ENCODE measurements around the gene APH1A.
"Not testable (repeated sequence)": the region's sequence is repeated elsewhere in the genome, so short reads cannot be mapped to it uniquely, and the experiment has no call there.

APH1A gene

DNA sequence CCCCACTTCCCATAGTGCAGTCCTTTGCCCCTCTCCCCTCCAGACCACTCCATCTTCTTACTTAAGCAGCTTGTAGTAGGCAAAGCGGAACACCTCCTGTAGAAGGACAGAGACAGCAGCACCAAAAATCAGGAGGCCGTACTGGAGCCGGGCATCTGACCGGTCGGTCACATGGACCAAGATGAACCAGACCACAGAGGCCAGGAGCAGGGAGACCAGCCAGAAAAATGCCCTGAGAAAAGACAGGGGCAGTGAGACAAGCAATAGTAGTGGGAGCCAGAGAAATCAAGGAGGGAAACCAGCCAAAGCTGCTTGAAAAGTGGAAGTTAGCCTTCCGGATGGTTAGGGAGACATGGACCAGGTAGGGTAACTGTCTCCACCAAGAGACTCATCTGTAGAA lies 920 bp downstream of the APH1A start:
- no peak for FAIRE-seq

DNA sequence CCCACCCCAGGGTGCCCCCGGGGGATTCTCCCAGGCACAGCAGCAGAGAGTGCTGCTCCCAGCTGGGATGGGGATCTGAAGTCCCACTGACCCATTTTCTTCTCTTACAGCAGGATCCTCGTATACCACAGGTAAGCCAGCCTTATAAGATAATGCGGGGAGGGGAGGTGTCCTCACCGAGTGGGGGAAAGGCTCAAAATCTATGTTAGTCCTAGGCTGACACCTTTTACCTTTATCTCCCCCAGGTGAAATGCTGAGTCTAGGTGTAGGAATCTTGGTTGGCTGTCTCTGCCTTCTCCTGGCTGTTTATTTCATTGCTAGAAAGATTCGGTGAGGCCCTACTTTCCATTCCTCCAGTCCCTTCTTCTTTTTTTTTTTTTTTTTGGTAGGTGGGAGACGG lies 5.3 kb downstream of the APH1A start:
- no peak for FAIRE-seq

DNA sequence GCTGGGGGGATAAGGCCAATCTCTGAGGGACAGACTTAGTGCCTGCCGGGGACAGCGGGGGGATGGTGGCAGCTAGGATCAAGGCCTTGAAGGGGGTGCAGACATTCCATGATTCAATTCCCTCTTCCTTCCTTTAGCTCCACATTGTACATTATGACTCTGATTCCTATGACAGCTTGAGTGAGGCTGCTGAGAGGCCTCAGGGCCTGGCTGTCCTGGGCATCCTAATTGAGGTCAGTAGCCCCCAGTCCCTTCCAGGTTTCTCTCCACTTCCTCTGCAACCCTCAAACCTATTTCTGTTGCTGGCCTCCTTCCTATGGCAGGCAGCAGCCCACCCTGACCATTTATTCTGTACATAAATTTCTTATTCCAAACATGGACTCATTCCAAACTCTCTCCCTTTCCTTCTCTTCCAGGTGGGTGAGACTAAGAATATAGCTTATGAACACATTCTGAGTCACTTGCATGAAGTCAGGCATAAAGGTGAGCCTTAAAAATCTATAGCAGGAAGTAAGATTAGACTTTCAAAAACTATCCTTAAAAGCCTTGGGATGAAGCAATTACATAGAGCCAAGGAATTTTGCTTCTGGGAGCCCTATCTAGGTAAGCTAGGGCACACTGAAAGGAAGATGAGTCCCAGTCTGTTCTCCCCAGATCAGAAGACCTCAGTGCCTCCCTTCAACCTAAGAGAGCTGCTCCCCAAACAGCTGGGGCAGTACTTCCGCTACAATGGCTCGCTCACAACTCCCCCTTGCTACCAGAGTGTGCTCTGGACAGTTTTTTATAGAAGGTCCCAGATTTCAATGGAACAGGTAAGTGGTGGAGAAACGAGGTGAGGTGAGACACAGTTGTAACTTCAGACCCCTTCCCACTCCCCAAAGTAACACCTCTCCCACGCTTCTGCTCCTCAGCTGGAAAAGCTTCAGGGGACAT lies 6.2 kb downstream of the APH1A start:
- no peak for FAIRE-seq

DNA sequence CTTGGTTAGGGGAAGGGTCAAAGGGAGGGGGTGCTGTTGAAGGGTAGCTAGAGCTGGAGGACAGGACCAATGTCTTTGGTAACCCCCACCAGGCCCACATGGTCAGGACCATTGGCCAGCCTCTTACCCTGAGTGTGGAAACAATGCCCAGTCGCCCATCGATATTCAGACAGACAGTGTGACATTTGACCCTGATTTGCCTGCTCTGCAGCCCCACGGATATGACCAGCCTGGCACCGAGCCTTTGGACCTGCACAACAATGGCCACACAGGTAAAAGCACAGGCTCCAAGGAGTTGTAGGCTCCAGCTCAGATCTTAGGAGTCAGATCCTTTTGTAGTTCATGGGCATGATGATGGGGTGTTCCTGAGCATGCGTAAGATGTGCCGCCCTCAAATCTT lies 7.4 kb downstream of the APH1A start:
- FAIRE-seq = no peak

DNA sequence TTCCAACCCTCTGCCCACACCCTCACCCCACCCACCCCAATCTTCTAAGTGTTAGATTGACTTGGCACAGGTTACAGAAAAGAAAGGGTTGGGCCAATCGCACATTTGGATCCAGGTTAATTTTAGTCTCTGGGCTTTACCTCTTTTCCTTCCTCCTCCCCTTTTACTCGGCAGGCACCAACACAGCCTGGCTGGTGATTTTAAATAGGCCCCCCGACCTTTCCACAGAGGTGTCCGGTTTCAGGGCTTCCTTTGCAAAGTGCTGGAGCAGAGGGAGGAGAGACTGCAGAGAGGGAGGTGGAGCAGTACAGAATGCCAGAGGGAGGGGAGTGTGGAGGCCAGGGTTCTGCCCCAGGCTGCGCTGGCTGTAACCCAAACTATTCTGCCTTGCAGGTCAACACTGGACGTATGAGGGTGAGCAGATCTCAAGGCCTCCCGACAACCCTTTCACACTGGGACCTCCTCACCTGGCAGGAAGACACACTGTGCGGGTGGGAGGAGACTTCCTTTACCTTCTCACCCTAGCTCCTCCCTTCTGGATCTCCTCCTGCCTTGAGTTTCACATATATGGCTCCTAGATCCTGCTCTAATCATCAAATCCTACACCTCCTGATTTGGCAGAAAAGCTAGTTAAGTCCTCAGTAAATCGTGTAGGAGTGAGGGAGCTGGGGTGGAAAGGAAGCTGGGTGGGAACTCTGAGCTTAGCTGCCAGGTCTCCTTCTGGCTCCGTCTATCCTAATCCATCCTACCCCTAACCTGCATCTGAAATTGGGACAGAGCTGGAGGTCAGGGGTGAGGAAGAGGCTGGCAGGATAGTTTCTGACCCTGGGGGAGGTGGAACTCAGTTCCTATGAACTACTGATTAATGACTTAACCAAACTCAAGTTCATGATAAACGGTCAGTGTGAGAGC lies 8.8 kb downstream of the APH1A start:
- peak; percentile 88 for FAIRE-seq

DNA sequence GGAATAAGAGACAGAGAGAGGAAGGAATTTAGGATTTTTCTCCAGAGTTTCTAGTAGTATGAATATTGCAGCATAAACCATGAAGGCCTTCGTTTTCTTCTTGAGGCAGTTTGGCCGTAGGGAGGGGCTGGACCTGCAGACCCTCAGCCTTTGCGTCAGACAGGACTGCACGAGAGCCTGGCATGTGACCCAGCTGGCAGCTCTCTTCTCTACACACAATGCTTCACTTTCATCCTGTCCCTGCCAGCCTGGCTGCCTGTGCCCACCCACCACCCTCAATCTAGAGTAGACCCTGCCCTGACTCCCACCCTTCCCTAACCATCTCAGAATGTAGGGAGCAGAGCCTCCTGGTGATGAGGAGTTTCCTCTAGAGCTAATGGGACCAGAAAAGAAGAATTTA lies 9.6 kb downstream of the APH1A start:
- FAIRE-seq = no peak

DNA sequence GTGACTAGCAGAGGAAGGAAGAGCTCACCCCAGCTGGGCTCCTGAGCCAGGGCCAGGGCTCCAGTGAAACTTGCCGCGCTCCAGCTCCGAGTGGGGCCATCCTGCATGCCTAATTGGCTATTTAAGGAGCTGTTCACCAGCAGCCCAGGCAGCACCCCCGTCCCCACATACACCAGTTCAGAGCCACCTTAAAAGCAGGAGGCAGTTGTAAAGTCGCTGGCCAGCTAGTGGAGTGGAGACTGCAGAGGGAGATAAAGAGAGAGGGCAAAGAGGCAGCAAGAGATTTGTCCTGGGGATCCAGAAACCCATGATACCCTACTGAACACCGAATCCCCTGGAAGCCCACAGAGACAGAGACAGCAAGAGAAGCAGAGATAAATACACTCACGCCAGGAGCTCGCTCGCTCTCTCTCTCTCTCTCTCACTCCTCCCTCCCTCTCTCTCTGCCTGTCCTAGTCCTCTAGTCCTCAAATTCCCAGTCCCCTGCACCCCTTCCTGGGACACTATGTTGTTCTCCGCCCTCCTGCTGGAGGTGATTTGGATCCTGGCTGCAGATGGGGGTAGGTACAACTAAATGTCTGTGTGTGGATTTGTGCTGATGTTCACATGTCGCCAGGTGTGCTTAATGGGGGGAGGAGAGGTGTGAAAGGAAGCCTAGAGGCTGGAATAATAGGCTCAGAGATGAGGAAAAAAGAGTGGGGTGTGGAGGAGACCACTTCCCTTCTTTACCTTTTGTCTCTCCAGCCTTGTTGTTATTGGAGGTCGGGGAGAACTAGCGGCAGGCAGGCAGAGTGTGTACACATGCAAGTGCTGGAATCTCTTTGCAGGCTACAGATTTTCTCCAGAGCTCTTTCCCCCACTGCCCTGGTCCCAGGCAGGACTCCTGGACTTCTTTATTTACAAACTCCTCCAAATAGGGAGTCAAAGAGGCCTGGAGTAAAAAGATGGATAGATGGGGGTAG lies 10.9 kb downstream of the APH1A start, which contains the start of gene CA14:
TSS of gene CA14 (plus strand) at position 151 of the 962 bp plus-strand sequence. CDS start at position 506, 355 bp downstream.
- peak; percentile 67 for FAIRE-seq

DNA sequence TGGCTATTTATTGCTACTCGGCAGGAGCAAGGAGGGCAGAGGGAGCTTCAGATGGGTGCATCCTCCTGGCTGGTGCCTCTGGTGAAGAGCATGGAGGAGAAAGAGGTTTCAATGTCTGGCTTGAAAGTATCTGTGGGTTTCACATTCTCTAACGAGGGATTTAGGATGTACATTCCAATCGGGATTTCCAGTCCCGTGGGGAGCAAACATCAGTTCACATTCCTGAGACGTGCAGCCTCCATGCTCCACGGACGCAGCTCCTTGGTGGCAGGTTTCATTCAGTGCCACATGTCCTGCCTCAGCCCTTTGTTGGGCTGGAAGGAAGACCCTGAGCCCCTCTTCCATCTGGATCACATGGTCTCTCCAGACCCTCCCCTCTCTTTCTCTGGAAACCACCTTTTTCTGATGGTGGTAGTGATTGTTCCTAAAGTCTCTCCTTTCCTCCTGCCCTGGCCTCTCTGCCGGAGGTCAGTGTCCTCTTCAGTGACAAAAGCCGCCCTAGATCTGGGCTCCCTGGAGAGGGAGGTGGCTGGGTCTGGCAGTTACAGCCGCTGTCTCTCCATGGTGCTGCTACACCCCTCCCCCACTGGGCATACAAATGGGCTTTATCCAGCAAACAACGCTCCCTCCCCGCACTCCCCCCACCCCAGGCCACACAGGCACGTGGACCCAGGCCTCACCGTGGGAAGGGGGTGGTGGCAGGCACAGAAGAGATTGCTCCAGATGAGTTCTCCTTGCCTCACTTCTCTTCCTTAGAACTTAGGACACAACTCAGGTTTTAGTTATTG lies 12.1 kb downstream of the APH1A start:
- no peak for FAIRE-seq

DNA sequence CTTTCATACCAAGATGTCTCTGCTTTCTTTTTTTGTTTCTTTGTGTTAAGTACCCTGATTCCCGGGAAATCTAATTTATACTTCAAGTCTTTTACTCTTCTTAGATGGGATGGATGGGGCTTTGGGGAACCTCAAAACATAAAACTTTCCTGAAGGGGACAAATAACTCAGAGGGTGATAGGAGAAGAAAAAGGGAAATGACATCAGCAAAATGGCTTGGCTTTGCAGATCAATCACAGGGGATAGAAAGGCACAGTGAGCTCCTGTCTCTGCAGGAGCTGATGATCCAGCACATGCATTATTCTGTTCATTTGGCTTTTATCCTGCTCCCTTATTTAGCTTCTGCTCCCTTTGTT lies 12.6 kb downstream of the APH1A start:
- FAIRE-seq = no peak

DNA sequence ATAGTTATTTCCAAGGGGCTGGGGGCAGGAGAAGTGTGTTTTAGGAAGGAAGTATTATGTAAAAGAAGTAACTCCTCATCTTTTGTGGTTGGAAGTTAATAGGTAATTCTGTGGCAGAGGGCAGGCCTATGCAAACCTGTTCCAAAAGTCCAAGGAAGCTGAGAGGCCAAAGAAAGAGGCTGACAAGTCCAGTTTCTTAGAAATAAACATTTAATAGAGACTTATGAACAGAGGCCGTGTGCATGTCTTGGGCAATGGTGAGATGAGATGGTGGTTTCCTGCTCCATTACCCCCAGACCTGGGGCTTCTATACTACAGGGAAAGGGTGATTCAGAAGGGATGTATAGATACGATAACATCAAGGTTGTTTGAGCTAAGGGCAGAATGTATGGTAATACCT lies 18.9 kb downstream of the APH1A start:
- no peak for FAIRE-seq

DNA sequence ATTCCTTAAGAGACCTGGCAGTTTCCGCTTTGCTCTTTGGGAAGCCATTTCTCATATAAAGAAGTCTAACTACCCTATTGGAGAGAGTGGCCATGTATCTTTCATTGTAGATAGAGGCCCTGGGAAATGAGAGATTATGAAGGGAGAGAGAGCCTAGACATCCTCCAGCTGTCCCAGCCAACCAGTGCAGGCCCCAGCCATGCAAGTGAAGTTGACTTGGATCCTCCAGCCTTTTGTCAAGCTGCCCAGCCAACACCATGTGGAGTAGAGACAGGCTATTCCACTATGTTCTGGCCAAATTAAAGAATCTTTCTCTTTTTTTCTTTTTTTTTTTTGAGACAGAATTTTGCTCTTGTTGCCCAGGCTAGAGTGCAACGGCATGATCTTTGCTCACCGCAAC lies 25.8 kb downstream of the APH1A start:
- FAIRE-seq = no peak

DNA sequence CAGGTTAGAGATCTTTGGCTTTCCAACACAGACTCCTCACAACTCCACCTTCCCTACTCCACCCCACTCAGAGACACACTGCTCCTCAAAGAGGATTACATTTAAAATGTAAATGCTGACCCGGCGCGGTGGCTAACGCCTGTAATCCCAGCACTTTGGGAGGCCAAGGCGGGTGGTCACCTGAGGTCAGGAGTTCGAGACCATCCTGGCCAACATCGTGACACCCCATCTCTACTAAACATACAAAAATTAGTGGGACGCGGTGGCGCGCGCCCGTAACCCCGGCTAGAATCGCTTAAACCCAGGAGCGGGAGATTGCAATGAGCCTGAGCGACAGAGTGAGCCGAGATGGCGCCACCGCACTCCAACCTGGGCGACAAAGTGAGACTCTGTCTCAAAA lies 31.1 kb downstream of the APH1A start:
- no peak for FAIRE-seq

DNA sequence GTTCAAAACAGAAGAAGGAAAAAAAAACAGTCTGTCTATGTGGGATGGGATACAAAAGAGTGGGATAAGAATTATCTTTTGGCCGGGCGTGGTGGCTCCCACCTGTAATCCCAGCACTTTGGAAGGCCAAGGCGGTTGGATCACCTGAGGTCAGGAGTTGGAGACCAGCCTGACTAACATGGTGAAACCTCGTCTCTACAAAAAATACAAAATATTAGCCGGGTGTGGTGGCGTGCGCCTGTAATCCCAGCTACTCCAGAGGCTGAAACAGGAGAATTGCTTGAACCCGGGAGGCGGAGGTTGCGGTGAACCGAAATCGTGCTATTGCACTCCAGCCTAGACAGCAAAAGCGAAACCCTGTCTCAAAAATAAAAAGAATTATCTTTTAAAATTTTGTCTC lies 31.6 kb downstream of the APH1A start:
- FAIRE-seq = not testable (repeated sequence)

DNA sequence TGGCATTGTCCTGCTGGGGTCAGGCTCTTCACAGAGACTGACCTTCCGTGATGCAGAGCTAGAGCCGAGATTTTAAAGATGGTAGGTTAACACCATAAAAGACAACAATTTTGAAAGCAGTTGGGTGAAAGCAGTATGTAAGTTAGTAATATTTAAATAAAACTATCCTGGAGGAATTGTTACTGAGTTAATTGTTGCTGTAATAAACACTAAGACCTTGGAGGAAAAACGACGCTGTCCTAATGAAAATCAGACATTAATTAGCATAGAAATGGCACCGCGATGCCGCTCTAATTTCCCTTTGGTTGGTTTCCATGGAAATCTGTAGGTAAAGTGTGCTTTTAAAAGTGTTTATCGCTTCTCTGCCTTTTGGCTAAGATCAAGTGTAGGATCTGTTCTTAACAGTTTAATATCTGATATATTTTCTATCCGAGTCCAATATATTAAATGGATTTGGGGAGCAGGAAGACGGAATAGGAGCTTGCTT lies 32.2 kb downstream of the APH1A start:
- FAIRE-seq = no peak

DNA sequence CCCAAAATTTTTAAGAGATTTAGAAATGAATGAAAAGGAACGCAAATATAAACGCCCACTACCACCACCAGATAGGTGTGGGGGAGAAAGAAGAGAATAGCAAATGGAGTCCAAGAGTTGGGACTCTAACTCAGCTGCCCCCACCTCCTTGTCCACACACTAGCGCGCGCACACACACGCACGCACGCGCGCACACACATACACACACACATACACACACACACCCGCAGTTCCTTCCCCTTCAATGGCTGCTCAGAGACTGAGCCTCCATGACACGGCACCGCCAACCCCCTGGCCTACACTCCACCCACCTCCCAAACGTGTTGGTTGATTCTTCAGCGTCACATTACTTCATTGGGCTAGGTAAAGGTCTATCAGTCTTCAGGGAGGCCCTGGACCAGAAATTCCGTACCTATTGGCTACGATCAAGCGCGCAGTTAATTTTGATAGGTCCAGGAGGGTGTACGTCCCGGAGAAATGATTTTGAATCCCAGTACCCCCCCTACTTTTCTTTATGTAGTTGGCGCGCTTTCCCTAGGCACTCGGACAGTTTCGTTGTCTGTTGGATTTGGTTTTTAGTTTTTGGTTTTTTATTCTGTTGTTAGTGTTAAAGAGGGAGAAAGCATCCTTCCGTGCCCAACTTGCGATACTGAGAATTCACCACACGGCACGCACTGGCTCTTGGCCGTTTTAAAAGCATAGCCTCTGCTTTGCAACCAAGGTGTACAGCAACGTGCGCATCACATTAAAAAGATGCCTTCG lies 32.8 kb downstream of the APH1A start, which contains the start of gene ANP32E:
TSS of gene ANP32E (minus strand) at position 261 of the 762 bp plus-strand sequence. CDS start 326 bp downstream, outside the sequence.
- FAIRE-seq = peak; percentile 99

DNA sequence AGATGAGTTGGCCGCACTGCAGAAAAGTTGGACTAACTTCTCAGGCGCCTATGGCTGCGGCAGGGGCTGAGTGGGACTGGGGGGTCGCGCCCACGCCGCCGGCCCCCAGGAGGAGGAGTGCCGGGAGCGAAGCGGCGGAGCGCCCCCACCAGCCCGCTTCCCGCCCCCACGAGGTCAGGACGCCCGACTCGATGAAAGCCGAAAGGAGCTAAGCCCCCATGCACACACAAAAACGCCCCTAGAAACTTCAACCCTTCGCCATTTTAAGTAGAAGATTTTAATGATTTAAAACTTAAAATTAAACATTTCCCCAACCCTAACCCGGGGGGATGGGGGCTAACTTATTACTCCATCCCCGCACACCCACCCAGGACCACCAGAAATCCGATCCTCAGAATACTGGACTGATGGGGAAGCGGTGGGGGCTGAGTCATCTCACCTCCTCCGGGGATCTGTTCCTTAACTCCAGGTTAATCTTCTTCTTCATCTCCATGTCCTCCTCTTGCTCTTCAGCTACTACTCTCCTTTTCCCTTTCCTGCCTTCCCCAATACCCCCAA lies 33.4 kb downstream of the APH1A start:
- no peak for FAIRE-seq

DNA sequence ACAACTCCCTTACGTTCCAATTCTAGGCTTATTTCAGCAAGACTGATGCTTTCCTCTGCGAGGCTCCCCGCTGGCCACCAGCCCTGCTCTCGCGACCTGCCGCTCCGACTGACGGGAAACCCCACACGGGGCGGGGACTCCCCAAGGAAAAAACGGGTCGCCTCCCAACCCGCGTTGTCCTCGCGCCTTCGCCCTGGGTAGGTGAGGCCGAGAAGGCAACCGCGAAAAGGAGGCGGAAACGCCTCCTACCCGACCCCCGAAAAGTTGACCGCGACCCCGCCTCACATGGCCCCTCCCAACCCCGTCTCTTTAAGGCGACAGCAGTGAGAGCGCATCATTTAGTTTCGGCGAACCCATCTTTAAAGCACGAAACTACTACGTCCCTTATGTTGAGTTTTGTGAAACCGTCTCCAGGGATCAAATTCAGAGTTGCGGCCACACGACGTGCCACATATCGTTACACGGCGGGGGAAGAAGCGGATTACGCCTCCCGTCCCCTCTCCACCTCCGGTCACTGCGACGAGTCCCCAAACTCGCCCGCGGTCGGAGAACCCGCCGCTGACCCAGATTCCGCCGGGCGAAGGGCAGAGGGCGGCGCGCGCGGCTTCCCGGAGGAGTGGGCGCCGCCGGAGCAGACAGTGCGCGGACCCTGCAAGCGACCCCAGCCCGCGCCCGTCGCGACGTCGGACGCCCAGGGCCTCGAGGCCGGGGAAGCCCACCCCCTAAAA lies 34.1 kb downstream of the APH1A start:
- FAIRE-seq = no peak

DNA sequence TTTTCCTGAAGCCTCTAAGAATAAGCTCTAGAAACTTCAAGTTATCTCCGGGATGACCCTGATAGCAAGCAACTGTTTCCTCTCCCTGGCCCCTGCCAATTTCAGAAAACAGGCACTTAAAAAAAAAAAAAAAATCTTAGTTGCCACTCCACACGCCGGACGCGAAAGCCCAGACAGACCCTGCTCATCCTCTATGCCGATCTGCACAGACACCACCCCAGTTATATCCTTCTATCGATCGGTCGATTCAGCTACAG lies 34.6 kb downstream of the APH1A start:
- FAIRE-seq = no peak

DNA sequence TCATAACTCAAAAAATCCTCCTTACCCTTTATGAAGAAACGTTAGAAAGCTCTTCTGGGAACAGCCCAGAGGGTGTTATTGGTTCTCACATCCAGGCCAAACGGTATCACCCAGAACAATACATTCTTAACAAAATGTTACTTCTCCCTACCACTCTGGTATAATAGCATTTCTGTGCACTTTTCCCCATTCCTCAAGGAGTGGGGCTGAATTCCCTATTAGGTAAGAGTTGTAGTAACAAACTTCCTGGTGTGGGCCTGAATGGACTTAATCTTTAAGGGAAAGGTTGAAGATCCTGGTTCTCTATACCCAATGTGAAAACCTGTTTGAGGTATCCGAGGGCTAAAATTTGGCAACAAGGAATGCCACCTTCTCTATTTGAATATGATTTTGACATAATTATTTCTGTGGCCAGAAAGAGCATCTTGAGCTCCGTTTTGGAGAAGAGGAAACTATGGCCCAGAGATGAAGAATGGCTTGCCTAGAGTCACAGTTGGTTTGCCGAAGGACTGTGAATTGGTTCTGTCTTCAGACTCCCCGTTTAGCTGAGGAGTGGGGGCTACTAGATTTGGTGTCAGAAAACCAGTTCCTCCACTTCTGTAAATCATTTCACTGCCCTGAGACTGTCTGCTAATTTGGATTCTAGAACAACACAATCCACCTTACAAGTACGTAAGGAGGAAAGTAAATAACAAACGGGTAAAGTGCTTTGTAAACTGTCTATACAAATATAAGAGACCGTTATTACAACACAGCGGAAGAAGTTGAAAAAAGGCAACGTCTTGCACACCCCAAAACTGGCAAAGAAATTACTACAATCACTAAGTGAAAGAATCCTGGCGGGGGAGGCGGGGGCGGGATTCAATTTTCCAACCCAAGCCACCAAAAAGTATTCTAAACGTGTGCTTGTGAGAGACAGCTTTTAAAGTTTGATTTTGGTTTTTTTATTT lies 35.2 kb downstream of the APH1A start:
- no peak for FAIRE-seq
